ENCODE results near the gene UBE2V1.
"Not testable (repeated sequence)": the region's sequence is repeated elsewhere in the genome, so short reads cannot be mapped to it uniquely, and the experiment has no call there.

The UBE2V1 gene

DNA sequence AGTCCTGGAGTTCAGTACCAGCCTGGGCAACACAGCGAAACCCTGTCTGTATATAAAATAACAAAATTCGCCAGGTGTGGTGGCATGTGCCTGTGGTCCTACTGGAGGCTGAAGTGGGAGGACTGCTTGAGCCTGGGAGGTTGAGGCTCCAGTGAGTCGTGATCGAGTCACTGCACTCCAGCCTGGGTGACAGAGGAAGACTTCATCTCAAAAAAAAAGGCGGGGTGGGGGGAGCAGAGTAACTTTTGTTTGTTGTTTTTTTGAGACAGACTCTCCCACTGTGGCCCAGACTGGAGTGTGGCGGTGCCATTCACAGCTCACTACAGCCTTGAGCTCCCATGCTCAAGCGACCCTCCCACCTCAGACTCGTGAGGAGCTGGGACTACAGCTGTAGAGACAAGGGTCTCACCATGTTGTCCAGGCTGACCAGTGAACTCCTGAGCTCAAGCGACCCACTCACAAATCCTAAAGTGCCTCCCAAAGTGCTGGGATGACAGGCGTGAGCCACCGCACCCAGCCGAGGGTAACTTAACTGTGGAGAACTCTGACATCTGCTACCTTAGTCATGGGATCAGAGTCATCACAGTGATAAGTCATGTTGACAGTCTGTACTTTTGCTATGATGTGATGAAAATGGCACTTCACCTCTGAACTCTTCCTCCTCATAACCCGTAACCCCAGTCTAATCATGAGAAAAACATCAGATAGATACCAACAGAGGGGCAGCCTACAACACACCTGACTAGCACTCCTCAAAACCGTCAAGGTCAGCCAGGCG, 24.1 kb upstream of the UBE2V1 start:
- DNase-seq = no peak

DNA sequence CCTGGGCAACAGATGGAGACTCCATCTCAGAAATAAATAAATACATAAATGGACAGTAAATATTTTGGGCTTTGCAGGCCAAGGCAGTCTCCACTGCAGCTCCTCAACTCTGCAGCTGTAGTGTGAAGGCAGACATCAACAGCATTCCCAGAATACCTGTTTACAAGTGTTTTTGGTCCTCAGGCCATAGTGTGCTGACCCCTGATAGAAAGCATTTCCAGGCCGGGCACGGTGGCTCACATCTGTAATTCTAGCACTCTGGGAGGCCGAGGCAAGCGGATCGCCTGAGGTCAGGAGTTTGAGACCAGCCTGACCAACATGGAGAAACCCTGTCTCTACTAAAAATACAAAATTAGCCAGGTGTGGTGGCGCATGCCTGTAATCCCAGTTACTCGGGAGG, 22.2 kb upstream of the UBE2V1 start:
- not testable (repeated sequence) for DNase-seq

DNA sequence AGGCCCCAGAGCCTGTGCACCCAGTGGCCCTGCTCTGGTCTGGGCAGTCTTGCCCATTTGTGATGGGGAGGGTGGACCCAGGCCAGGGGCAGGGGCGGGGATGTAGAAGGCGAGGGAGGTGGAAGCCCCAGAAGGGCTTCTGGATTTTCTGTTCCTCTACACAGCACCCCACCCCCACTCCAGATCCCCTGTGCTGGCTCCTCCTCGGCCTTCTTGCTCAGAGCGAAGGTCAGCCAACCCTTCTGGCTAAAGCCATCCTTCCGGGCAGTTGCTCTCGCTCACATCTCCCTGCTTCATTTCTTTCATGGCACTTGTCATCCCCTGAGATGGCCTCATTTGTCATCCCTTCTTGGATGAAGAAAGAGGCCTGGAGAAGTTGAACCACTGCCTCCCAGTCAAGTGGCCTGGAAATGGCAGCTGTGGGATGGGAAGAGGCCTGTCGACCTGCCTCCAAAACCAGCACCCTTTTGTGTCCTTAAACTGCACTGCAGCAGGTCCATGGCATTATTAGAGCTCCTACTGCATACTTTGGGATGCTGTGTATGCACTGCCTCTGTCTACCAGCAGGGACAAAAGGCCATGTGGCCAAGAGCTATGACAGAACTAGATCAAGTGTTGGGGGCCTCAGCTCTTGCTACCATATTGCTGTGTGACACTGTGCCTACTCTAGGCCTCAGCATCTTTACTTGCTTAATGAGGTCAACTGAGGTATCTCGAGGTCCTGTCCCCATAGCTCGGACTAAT, 20.7 kb upstream of the UBE2V1 start:
- DNase-seq = no peak

DNA sequence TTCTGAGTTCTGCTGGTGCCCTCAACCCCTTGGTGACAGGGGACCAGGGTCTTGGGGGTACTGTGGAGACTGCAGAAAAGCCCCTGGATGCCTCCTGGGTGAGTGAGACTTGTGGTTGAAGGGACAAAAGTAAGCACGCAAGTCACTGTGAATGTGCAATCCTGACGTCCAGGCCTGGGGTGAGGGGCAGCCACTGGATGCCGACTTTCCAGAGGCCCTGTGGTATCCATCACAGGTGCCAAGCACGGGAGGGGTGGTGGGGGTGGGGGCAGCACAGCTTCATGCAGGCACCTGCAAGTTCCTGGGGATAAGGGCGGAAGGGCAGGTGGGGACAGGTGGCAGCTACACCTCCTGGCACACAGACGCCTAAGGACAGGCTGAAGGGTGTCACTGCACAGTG, 20.1 kb upstream of the UBE2V1 start:
- no peak for DNase-seq

DNA sequence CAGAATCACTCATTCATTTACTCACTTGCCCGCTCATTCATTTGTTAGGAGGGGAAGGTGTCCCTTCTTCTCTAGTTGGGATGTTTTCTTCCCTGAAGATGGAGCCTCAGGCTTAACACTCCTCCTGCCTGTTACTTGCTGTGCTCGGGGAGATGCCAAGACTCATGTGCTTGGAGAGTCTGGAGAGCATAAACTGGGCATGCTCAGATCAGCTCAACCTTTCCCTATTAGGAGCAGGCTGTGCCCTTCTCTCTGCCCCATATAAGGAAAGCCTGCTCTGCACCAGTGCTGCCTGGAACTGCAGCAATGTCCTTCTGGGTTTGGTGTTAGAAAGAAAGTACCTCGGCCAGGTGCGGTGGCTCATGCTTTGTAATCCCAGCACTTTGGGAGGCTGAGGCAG, 18.0 kb upstream of the UBE2V1 start:
- no peak for DNase-seq

DNA sequence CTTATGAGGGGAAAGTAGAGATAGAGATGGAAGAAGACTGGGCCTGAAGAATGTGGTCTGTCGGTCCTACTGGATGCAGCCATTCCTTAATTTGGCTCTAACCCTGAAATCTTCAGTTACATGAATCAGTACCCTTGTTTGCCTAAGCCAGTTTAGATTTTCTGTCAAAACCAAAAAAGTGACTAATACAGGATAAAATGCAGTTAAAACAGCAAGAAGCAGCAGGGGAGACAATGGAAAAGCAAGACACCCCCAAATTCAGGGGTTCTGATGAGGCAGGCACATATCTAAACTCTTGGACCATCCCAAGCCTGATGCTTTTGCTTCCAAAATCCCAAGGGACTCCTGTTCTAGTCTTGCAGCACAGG, 17.4 kb upstream of the UBE2V1 start:
- DNase-seq = no peak

DNA sequence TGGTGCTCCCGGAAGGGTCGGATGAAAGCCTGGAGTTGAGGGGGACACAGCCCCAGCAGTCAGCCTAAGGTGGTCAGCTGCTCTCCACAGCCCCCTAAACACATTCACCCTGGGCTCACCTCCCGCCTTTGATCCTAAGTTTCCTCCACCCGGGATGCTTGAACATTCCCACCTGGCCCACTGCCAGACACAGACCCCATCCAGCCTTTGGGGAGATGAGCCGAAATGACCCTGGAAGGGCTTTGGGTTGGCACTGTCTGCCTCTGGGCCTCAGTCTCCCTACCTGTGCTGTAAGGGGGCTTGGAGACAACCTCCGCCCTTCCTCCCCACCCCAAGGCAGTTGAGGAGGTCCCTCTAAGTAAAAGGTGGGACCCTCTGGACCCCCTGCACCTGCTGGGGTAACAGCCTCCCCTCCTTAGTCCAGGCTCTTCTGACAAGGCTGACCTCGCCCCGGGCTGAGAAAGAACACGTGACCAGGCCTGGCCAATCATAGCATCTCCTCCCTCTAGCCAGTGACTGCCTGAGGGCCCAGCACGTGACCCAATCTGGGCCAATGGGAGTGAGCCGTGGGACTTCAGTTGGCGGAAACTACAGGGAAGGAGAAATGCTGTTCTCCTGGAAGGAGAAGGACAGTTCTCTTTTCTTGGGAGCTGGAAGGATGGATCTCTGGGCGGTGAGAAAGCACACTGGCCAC, 16.9 kb upstream of the UBE2V1 start:
- no peak for DNase-seq

DNA sequence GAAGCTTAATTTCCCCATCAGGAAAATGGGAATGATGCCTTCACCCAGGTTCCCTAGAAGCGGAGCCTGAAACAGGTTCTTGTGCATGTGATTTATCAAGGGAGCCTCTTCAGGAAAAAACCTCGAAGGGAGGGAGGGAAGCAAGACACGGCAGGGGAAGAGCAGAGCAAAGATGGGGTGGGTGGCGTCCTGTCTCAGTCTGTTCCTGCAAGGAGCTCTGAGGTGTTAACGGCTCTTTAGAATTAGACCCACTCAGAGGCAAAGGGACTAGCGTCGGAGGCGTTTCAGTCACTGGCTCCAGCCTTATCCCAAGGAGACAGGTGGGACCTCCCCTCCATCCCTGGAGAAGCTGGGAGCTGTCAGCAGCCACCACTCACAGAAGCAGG, 15.6 kb upstream of the UBE2V1 start:
- DNase-seq = no peak

DNA sequence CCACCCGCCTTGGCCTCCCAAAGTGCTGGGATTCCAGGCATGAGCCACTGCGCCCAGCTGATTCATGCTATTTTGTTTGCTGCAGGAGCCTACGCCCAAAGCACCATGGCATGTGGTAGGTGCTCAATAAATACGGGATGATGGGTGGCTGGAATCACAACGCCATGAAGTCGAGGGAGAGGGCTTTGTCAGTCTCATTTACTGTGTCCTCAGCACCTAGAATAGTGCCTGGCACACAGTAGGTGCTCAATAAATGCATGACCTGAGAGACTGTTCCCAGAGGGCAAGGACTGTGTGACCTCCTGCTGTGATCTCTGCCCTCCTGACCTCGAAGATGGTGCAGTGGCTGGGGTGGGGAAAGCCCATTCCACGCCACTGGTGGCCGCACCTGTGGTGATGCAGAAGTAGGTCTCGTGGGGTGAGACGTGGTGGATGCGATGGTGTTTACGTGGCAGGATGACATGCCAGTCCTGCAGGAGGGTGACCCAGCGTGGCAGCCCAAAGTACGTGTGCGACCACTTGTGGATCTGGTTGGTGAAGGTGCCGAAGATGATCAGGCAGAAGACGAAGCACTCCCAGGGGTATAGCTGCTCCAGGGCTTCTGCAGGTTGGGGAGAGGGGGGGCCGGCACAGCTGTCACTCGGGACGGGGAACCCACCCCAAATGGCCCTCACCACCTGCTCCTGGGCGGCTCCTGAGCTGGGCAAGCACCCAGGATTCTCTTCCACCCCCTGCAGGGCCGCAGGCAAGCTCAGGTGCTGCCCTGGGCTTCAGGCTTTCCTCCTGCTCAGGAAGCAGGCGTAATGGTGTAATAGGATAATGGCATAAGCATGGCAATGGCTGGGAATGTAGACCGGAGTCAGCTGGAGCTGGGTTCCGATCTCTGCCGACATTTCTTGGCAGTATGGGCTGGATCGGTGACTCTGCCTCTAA, 14.9 kb upstream of the UBE2V1 start:
- DNase-seq = no peak

DNA sequence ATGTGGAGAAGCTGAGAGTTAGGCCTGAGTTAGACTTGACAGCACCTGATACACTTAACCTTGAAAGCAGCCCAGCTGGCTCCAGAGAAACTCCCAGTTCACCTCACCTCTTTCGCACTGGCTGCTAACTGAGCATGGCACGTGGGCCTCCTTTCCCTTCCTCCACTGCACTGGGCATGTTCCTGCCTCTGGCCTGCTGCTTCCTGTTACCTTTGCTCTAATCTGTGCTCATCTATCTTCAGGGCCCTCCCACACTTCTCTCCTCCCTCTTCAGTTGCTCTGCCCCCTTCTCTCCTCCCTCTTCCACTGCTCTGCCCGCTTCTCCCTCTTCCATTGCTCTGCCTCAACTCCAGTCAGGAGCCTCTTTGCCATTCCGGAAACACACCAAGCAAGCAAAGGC, 13.7 kb upstream of the UBE2V1 start:
- no peak for DNase-seq

DNA sequence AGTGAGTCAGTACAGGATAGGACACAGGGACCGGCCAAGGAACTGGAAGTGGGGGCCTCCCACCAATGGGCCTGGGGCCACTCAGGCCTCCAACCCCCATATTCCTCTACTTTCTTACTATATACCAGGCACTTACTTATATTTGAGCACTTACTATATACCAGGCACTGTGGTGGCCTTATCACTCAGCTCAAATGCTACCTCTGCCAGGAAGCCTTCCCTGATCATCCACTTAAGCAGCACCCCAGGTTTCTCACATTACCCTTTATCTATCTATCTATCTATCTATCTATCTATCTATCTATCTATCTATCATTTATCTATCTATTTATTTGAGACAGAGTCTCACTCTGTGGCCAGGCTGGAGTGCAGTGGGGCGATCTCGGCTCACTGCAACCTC, 12.3 kb upstream of the UBE2V1 start:
- no peak for DNase-seq

DNA sequence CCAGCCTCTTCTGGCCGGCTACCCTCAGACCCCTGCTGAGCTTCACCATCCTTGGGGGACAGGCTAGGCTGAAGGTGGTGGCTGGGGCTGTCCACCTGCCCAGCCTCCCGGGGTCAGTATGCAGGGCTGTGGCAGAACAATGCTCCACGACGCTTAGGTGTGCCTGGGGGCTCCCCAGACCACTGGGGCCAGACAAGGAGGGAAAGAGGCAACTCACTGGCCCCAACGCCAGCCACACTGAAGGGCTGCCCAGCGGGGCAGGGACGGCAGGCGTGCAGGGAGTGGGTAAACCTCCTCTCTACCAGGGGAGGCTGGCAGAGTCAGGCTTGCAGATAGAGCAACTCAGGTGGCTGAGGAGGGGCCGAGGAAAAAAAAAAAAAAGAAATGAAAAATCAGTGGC, 11.5 kb upstream of the UBE2V1 start:
- DNase-seq = no peak

DNA sequence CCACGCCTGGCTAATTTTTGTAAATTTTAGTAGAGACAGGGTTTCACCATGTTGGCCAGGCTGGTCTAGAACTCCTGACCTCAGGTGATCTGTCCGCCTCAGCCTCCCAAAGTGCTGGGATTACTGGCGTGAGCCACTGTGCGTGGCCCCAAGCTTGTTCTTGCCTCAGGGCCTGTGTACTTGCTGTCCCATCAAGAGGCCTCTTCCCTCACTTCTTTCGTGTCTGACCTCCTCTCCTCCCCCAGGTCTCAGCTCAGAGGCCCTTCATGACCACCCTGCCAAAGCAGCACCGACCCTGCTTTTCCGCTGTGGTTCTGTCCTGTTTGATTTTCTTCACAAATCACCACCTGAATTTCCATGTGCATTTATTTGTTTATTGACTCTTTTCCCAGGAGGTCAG, 10.5 kb upstream of the UBE2V1 start:
- no peak for DNase-seq

DNA sequence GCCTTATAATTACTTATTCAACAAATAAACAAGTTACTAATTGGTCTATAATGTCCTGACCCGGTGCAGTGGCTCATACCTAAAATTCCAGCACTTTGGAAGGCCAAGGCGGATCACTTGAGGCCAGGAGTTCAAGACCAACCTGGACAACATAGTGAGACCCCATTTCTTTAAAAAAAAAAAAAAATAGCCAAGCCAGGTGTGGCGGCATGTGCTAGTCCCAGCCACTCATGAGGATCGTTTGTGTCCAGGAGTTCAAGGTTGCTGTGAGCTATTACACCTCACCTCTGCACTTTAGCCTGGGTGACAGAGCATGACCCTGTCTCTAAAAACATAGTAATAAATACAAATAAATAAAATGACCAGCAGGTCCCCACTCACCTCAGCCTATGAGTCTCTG, 9.8 kb upstream of the UBE2V1 start:
- no peak for DNase-seq

DNA sequence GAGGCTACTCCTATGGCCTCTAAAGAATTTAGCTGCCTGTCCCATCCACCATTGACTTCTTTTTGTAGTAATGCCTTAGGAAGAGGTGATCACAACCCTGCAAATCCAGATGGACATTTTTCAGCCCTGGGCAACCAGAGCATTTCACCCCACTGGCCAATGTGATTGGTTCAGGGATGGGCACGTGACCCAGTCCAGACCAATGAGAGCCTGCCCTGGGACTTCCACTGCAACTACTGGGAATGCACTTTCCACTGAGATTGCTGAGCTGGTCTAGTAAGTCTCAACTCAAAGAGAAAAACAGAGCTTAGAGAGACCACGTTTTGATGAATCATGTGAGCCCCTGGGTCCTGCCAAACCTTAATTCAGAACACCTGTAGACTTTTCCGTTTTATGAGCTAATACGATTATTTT, 8.9 kb upstream of the UBE2V1 start:
- no peak for DNase-seq

DNA sequence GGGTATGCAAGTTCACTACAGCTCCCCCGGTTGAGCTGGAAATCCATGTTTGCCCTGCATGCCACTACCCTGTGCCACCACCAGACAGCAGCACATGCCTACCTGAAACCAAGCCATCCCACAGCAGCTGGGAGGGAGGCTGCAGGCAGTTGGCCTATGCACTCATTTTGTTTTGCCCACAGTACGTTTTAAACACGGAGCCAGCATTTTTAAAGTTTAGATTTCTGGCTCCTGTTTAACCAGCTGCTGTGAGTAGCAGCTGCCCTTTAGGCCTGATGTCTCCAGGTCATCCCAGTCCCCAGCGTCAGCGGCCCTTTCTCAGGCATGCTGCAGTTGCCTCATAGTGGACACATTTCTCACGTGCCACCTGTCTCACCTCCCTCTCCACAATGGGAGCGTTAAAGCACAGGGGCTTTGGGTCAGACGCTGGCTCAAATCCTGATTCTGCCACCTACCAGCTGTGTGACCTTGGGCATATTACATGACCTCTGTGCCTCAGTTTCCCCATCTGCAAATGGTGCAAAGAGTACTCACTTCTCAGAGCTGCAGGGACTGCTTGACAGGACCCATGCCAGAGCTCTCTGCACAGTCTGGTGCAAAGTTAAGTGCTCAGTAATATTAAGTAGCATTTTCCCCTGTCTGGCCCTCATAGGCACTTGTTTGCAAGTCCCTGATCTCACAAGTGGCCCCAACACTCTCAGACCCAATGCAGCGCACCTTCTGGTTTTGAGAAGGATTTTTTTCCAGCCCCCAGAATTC, 8.2 kb upstream of the UBE2V1 start:
- DNase-seq = peak; percentile 75

DNA sequence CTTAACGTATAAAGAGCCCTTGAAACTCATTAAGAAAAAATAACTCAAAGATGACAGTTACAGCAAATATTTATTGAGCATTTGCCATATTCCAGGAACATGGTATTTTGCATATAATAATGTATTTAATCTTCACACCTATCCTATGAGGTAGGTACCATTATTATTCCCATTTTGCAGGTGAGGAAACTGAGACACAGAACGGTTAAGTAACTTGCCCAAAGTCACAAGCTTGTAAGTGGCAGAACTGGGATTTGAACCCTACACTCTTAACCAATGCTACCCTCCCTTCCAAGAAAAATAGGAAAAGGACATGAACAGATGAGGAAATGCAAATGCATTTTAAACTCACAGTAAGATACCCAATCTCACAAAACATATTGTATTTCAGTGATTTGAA, 5.3 kb upstream of the UBE2V1 start:
- no peak for DNase-seq

DNA sequence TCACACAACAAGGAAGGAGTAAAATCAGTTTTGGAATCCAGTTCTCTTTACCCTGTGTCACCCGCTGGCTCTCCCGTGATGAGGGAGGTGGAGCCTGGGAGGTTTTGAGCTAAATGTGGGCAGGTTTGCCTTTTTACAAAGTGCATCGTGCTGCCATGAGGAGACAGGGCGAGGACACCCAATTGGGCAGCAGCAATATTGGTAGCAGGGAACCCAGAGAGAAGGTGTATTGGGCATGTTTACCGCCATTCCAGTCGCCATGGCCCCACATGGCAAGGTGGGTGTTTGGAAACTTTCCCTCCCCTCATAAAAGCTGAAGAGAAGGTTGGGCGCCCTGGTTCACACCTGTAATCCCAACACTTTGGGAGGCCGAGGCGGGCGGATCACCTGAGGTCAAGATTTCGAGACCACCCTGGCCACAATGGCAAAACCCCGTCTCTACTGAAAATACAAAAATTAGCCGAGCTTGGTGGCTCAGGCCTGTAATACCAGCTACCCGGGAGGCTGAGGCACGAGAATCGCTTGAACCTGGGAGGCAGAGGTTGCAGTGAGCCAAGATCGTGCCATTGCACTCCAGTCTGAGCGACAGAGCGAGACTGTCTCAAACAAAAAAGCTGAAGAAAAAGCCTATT, 3.5 kb upstream of the UBE2V1 start:
- no peak for DNase-seq

DNA sequence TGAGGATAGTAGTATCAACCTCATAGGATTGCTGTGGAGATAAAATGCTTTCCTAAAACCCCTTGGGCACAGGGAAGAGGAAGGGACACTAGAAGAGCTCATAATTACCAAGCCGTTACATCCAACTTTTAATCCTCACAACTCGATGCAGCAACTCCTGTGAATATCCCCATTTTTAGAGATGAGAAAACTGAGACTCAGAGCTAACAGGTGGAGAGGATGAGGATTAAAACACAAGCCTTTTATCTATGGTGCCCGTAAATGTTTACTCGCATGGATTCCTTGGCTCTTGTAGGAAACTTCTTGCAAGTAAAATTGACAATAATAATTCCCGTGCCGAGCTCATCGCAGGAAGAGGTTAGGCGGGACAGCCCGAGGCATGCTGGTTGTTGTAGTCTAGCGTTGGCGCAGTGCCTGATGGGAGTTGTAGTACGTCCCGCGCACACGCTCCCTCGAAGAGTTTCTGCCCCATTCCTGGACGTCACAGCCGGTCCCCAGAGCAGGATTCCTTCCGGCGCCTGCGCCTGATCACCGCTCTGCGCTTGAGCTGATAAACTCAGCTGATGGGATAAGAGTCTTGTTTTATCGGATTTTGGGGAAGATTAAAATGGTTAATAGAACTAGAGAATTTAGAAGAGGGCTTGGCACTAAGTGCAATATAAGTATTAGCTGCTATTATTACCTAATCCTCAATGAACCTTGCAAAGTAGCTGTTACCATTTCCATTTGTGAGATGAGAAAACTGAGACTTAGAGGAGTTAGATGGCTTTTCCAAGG, 2.8 kb upstream of the UBE2V1 start:
- DNase-seq = peak; percentile 98

DNA sequence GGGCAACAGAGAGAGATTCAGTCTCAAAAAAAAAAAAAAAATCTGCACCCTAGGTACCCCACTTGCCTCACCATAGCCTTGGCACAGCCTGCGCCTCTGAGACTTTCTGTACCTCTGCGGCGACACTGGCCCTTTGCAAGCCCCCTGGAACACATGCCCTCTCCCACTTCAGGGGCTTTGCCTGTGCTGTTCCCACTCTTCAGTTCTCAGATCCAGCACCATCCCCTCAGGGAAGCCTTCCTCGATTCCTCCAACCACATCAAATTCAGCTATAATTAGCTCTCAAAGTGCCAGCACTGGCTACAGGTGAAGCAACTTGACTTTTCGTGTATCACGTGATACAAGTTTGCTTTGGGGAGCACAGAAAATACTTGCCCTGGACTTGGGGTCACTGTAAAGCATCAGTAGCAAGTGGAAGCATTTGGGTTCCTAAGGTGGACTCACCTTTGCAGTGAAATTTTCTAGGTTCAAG, 2.1 kb upstream of the UBE2V1 start:
- DNase-seq = no peak
